HepG2 (cell line): ENCODE measurements around the gene UBXN2A. TPM values are rescaled to one million over a fixed set of nuclear protein-coding genes. Genes with fewer than 3 reads are reported as not detected.

ENCODE experiments used
- BCL6 ChIP-seq: IDR thresholded peaks from 2 replicates; pipeline ENCODE4 v1.6.1; 2016; ENCODE audit warnings: missing genetic modification reagents, missing compliant biosample characterization
- CREB1 ChIP-seq, 2 experiments: fragments of 450-650 bp in 1 of 2; IDR thresholded peaks; 2 replicates each; pipeline ENCODE4 v1.6.1; 2016 to 2017; ENCODE audit warnings: control low read depth in 1 of 2, mild to moderate bottlenecking in 1 of 2, missing compliant biosample characterization in 1 of 2, missing genetic modification characterization in 1 of 2
- FLYWCH1 ChIP-seq: sonication (generic); formaldehyde crosslinking; IDR thresholded peaks from 2 replicates; pipeline ENCODE4 v1.8.1; 2023; ENCODE audit warnings: mild to moderate bottlenecking, missing genetic modification reagents
- FOSL2 ChIP-seq: sonication (generic); formaldehyde crosslinking; IDR thresholded peaks from 2 replicates; pipeline ENCODE4 v1.4.0; 2020; ENCODE audit warnings: missing genetic modification reagents
- ISL2 ChIP-seq: sonication (generic); formaldehyde crosslinking; IDR thresholded peaks from 2 replicates; pipeline ENCODE4 v1.5.0; 2020; ENCODE audit warnings: missing genetic modification reagents
- RBM39 ChIP-seq: fragments of 200-400 bp; formaldehyde crosslinking; IDR thresholded peaks from one replicate; pipeline ENCODE4 v1.6.1; 2018; ENCODE audit warnings: antibody characterized with exemption, mild to moderate bottlenecking, low read depth, low read length; ENCODE audit not compliant: poor library complexity, severe bottlenecking
- THYN1 ChIP-seq: sonication (generic); formaldehyde crosslinking; IDR thresholded peaks from 2 replicates; pipeline ENCODE4 v1.8.1; 2023; ENCODE audit warnings: low read depth, mild to moderate bottlenecking, moderate library complexity, missing genetic modification reagents, borderline replicate concordance
- ZNF629 ChIP-seq: sonication (generic); formaldehyde crosslinking; conservative IDR thresholded peaks from 2 replicates; pipeline ENCODE4 v1.5.0; 2020; ENCODE audit warnings: missing genetic modification reagents
- ZNF737 ChIP-seq: sonication (generic); formaldehyde crosslinking; IDR thresholded peaks from 2 replicates; pipeline ENCODE4 v1.5.0; 2020; ENCODE audit warnings: missing genetic modification reagents, mild to moderate bottlenecking, borderline replicate concordance
- polyA plus RNA-seq, 8 experiments: library from polyadenylated mRNA; depleted of rRNA in 3 of 8; stranded (reverse) in 7 of 8; unstranded in 1 of 8; fragments of >200 nt; fragmentation: Illumina TruSeq in 4 of 8; extraction: Trizol in 4 of 8; gene quantifications; 2 replicates each; pipeline versions ENCODE4 v1.2.1 to v1.2.3, GENCODE V29; 2011 to 2016; ENCODE audit warnings: low read depth in 4 of 8, missing spikeins in 1 of 8, mixed read lengths in 1 of 8; ENCODE audit not compliant: insufficient read depth in 1 of 8
- total RNA-seq, 5 experiments: library from RNA; depleted of rRNA; stranded (reverse); fragments of >200 nt; fragmentation: Illumina TruSeq; extraction: Trizol; gene quantifications; 2 replicates each; pipeline ENCODE4 v1.2.3, GENCODE V29; 2016; ENCODE audit warnings: low read depth in 1 of 5
- TF ChIP-seq, protein P1 (sequence below): sonication (generic); formaldehyde crosslinking; conservative IDR thresholded peaks from 2 replicates; pipeline ENCODE4 v1.8.1; 2023; ENCODE audit warnings: missing genetic modification reagents
- TF ChIP-seq, protein P2 (sequence below): sonication (generic); formaldehyde crosslinking; IDR thresholded peaks from 2 replicates; pipeline ENCODE4 v1.5.0; 2020; ENCODE audit warnings: mild to moderate bottlenecking, missing genetic modification reagents, moderate library complexity
- TF ChIP-seq, protein P3 (sequence below): sonication (generic); formaldehyde crosslinking; IDR thresholded peaks from 2 replicates; pipeline ENCODE4 v1.4.0; 2020; ENCODE audit warnings: missing genetic modification reagents

The UBXN2A gene
- total and polyA plus RNA-seq, 2 of the 13 experiments (the other 11 are each of a cell fraction or from before 2014, with no cell fraction given), result 8.3 to 20.9 TPM

DNA sequence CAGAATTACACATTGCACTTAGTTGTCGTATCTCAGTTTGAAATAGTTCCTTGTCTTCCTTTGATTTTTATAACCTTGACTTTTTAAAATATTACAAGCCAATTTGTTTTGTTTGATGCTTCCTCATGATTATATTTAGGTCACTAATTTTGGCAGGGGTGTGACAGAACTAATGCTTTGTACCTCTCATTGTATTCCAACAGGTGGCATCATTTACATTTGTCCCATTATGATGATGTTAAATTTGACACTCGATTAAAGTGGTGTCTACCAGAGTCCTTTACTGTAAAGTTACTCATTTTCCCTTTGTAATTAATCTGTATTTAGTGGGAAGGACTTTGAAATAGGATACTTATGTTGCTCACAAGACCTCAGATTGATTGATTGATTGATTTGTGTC is 48.1 kb downstream of the UBXN2A start (continued):
- TF ChIP-seq, protein P1, sequence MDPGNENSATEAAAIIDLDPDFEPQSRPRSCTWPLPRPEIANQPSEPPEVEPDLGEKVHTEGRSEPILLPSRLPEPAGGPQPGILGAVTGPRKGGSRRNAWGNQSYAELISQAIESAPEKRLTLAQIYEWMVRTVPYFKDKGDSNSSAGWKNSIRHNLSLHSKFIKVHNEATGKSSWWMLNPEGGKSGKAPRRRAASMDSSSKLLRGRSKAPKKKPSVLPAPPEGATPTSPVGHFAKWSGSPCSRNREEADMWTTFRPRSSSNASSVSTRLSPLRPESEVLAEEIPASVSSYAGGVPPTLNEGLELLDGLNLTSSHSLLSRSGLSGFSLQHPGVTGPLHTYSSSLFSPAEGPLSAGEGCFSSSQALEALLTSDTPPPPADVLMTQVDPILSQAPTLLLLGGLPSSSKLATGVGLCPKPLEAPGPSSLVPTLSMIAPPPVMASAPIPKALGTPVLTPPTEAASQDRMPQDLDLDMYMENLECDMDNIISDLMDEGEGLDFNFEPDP (CRISPR knock-in tag), result no peak
- TF ChIP-seq, protein P2, sequence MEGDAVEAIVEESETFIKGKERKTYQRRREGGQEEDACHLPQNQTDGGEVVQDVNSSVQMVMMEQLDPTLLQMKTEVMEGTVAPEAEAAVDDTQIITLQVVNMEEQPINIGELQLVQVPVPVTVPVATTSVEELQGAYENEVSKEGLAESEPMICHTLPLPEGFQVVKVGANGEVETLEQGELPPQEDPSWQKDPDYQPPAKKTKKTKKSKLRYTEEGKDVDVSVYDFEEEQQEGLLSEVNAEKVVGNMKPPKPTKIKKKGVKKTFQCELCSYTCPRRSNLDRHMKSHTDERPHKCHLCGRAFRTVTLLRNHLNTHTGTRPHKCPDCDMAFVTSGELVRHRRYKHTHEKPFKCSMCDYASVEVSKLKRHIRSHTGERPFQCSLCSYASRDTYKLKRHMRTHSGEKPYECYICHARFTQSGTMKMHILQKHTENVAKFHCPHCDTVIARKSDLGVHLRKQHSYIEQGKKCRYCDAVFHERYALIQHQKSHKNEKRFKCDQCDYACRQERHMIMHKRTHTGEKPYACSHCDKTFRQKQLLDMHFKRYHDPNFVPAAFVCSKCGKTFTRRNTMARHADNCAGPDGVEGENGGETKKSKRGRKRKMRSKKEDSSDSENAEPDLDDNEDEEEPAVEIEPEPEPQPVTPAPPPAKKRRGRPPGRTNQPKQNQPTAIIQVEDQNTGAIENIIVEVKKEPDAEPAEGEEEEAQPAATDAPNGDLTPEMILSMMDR (CRISPR knock-in tag), result peak; percentile 52
- TF ChIP-seq FOSL2 (CRISPR knock-in tag) (no peak), ZNF737 (no peak), ZNF629 (no peak), BCL6 (CRISPR knock-in tag) (no peak), ISL2 (CRISPR knock-in tag) (no peak), CREB1 (IDR thresholded peaks at IDR 0.05) (no peak), CREB1 (CRISPR knock-in tag; IDR thresholded peaks at IDR 0.05) (peak; percentile 33; the same call in 1 of the 2 replicates), THYN1 (CRISPR knock-in tag) (no peak), FLYWCH1 (no peak), RBM39 (no peak)
- TF ChIP-seq, protein P3, sequence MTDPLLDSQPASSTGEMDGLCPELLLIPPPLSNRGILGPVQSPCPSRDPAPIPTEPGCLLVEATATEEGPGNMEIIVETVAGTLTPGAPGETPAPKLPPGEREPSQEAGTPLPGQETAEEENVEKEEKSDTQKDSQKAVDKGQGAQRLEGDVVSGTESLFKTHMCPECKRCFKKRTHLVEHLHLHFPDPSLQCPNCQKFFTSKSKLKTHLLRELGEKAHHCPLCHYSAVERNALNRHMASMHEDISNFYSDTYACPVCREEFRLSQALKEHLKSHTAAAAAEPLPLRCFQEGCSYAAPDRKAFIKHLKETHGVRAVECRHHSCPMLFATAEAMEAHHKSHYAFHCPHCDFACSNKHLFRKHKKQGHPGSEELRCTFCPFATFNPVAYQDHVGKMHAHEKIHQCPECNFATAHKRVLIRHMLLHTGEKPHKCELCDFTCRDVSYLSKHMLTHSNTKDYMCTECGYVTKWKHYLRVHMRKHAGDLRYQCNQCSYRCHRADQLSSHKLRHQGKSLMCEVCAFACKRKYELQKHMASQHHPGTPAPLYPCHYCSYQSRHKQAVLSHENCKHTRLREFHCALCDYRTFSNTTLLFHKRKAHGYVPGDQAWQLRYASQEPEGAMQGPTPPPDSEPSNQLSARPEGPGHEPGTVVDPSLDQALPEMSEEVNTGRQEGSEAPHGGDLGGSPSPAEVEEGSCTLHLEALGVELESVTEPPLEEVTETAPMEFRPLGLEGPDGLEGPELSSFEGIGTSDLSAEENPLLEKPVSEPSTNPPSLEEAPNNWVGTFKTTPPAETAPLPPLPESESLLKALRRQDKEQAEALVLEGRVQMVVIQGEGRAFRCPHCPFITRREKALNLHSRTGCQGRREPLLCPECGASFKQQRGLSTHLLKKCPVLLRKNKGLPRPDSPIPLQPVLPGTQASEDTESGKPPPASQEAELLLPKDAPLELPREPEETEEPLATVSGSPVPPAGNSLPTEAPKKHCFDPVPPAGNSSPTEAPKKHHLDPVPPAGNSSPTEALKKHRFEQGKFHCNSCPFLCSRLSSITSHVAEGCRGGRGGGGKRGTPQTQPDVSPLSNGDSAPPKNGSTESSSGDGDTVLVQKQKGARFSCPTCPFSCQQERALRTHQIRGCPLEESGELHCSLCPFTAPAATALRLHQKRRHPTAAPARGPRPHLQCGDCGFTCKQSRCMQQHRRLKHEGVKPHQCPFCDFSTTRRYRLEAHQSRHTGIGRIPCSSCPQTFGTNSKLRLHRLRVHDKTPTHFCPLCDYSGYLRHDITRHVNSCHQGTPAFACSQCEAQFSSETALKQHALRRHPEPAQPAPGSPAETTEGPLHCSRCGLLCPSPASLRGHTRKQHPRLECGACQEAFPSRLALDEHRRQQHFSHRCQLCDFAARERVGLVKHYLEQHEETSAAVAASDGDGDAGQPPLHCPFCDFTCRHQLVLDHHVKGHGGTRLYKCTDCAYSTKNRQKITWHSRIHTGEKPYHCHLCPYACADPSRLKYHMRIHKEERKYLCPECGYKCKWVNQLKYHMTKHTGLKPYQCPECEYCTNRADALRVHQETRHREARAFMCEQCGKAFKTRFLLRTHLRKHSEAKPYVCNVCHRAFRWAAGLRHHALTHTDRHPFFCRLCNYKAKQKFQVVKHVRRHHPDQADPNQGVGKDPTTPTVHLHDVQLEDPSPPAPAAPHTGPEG, result no peak
